GM19240 (cell line): ENCODE data around the gene MBP.

Experiments
- DNase-seq: peaks from one replicate; pipeline ENCODE4 v3.0.0; 2011; ENCODE audit warnings: low spot score; ENCODE audit not compliant: insufficient read length

The MBP gene

GRCh38 chr18:77133835-77134496 is 1.4 kb upstream of the MBP start:
- no peak for DNase-seq

GRCh38 chr18:77133051-77133834 is 660 bp upstream of the MBP start:
- DNase-seq: no peak

- DNase-seq: no peak
Measured at GRCh38 chr18:77131652-77132368, 773 bp downstream of the MBP start.

- no peak for DNase-seq
Measured at GRCh38 chr18:77131100-77131651, 1.4 kb downstream of the MBP start.

- no peak for DNase-seq
Measured at GRCh38 chr18:77130229-77131099, 2.1 kb downstream of the MBP start.

GRCh38 chr18:77129150-77129551 is 3.4 kb downstream of the MBP start:
- no peak for DNase-seq

- no peak for DNase-seq
Measured at GRCh38 chr18:77127769-77128671, 4.6 kb downstream of the MBP start.

GRCh38 chr18:77124452-77124922 is 8.1 kb downstream of the MBP start:
- DNase-seq: peak; percentile 59

- no peak for DNase-seq
Measured at GRCh38 chr18:77123320-77124231, 9.0 kb downstream of the MBP start.

GRCh38 chr18:77121523-77121922 is 11.1 kb downstream of the MBP start:
- no peak for DNase-seq

- DNase-seq: no peak
Measured at GRCh38 chr18:77119851-77120491, 12.6 kb downstream of the MBP start.

GRCh38 chr18:77119101-77119850 is 13.3 kb downstream of the MBP start:
- DNase-seq: no peak

GRCh38 chr18:77118256-77119090 is 14.1 kb downstream of the MBP start:
- DNase-seq: no peak

GRCh38 chr18:77116201-77117080 is 16.1 kb downstream of the MBP start:
- DNase-seq: no peak

- DNase-seq: no peak
Measured at GRCh38 chr18:77115192-77115953, 17.2 kb downstream of the MBP start.
